ENCODE results near the gene CAMK1. TPM values are rescaled to one million over a fixed set of nuclear protein-coding genes. Genes with fewer than 3 reads are reported as not detected.
A peak's percentile ranks its signal among the peaks of the same experiment; 100 is the strongest.

CAMK1 gene
- total and polyA plus RNA-seq, 2 of the 4 experiments (the other 2 are of a cell fraction): 33.3 to 36.4 TPM

GRCh38 chr3:9736831-9737230 lies 32.9 kb downstream of the CAMK1 start:
- no peak overlapping the region for H2AK9ac ChIP-seq (replicated peaks; ENCODE audit: low read depth, low read length, poor library complexity)
- no peaks in the 10 kb centered on the region for H3K27me3 ChIP-seq (ENCODE audit: control insufficient read depth, insufficient read depth, low read length)
- peaks cover 39% of the 10 kb centered on the region for H4K20me1 ChIP-seq (ENCODE audit: insufficient read depth, low read length)
- dilution Hi-C loops (cut with HindIII; ENCODE audit: low sequenced_read_pairs, unreplicated experiment) (no loop called here), intact Hi-C loops (cut with micrococcal nuclease) (no loop called here), in situ Hi-C loops (cut with MboI; ENCODE audit: low sequenced_read_pairs) (no loop called here)
- no peak overlapping the region for H4K5ac ChIP-seq (ENCODE audit: low read depth, low read length)
- no peak overlapping the region for H2BK15ac ChIP-seq (ENCODE audit: low read depth, low read length)
- ATAC-seq (ENCODE audit: low read depth) (no peak), DNase-seq (peak; percentile 7)
- no peak overlapping the region for H3K27ac ChIP-seq (ENCODE audit: insufficient read depth, low read length)
- H3K4me2 ChIP-seq (ENCODE audit: low read depth, low read length): no peak overlapping the region
- H3K4me1 ChIP-seq (ENCODE audit: control insufficient read depth, insufficient read depth, low read length): peaks cover 8% of the 10 kb centered on the region; the same call in 1 of the 2 replicates
- H3K14ac ChIP-seq (replicated peaks; ENCODE audit: low read depth, low read length): no peak overlapping the region
- H2AK5ac ChIP-seq (ENCODE audit: low read depth, low read length): no peak overlapping the region
- H2BK20ac ChIP-seq (ENCODE audit: low read depth, low read length): no peak overlapping the region
- no peak overlapping the region for H2BK120ac ChIP-seq (ENCODE audit: low read depth, low read length)
- H4K8ac ChIP-seq (ENCODE audit: low read depth in 2 of 2, low read length in 2 of 2): no peak overlapping the region
- H2BK5ac ChIP-seq (ENCODE audit: low read depth, low read length, poor library complexity, severe bottlenecking): no peak overlapping the region
- H3K79me1 ChIP-seq (ENCODE audit: low read depth in 1 of 2, low read length in 2 of 2): peaks cover 39 to 63% of the 10 kb centered on the region in 2 experiments
- no peak overlapping the region for H3K4me3 ChIP-seq (ENCODE audit: insufficient read depth, low read depth, low read length)
- H2AFZ ChIP-seq (replicated peaks; ENCODE audit: low read length, poor library complexity): no peak overlapping the region
- peaks cover 10% of the 10 kb centered on the region; the same call in 1 of the 2 replicates for H3K9me1 ChIP-seq (ENCODE audit: insufficient read depth, low read length)
- POLR2A ChIA-PET (ENCODE audit: unreplicated experiment): no interaction called here
- CTCF ChIA-PET: no interaction called here
- no peaks in the 10 kb centered on the region for H3K9me3 ChIP-seq (ENCODE audit: control insufficient read depth, insufficient read depth, low read length)
- H3K36me3 ChIP-seq (ENCODE audit: control insufficient read depth, insufficient read depth, low read length): peaks cover 59% of the 10 kb centered on the region
- TF ChIP-seq CHD1 (IDR thresholded peaks at IDR 0.05; ENCODE audit: low read depth, low read length) (no peak), SMC3 (IDR thresholded peaks at IDR 0.05; ENCODE audit: low read depth, low read length) (no peak)
- H3K23ac ChIP-seq (ENCODE audit: low read depth, low read length): no peak overlapping the region
- BruUV-seq (replicated peaks): no TSS peak
- no peak overlapping the region for H3K18ac ChIP-seq (ENCODE audit: low read depth, low read length)
- H4K91ac ChIP-seq (ENCODE audit: insufficient read depth, low read depth, low read length): no peak overlapping the region
- 50% methylated on average over 1 of the region's 2 CpGs; no CpG with 5 or more reads in 1 of the 2 experiments for WGBS, 2 experiments (ENCODE audit: extremely low coverage in 2 of 2, insufficient read length in 1 of 2)
- no peak overlapping the region for H3K4ac ChIP-seq (ENCODE audit: low read depth, low read length)
- no peak overlapping the region for H3K56ac ChIP-seq (ENCODE audit: extremely low read depth, insufficient read depth, low read length)
- H3K9ac ChIP-seq (ENCODE audit: low read depth, low read length): no peak overlapping the region

All from IMR-90 (cell line).